Endodermal cell (in vitro differentiated cells): ENCODE data around the gene FARSB. TPM values are rescaled to one million over a fixed set of nuclear protein-coding genes. Genes with fewer than 3 reads are reported as not detected.

Source experiments
- DNase-seq: peaks from one replicate; pipeline ENCODE4 v3.0.0-alpha.2; 2017
- H3K27ac ChIP-seq: 2 replicates; pipeline ENCODE4 v1.5.1; 2013; ENCODE audit warnings: mild to moderate bottlenecking, low read depth, low read length, moderate library complexity
- H3K27me3 ChIP-seq: 2 replicates; pipeline ENCODE4 v1.6.1; 2013; ENCODE audit warnings: mild to moderate bottlenecking, low read length, moderate library complexity; ENCODE audit not compliant: insufficient read depth, control insufficient read depth, poor library complexity, severe bottlenecking
- H3K36me3 ChIP-seq: 2 replicates; pipeline ENCODE4 v1.7.0; 2013; ENCODE audit warnings: mild to moderate bottlenecking, low read length, moderate library complexity; ENCODE audit not compliant: control insufficient read depth, insufficient read depth
- H3K4me1 ChIP-seq: one replicate; pipeline ENCODE4 v1.7.0; 2013; ENCODE audit warnings: low read length; ENCODE audit not compliant: control insufficient read depth, insufficient read depth
- H3K4me3 ChIP-seq: 2 replicates; pipeline ENCODE4 v1.5.1; 2013; ENCODE audit warnings: mild to moderate bottlenecking, low read length, moderate library complexity
- H3K9ac ChIP-seq: 2 replicates; pipeline ENCODE4 v1.6.1; 2013; ENCODE audit warnings: mild to moderate bottlenecking, low read length, moderate library complexity; ENCODE audit not compliant: poor library complexity, severe bottlenecking; ENCODE audit errors: extremely low read depth
- H3K9me3 ChIP-seq: 2 replicates; pipeline ENCODE4 v1.6.1; 2013; ENCODE audit warnings: mild to moderate bottlenecking, low read length, moderate library complexity; ENCODE audit not compliant: control insufficient read depth
- H3K27ac Mint-ChIP-seq: 2 replicates; pipeline ENCODE4 v1.8.0; 2020; ENCODE audit warnings: mixed read lengths
- H3K27me3 Mint-ChIP-seq: 2 replicates; pipeline ENCODE4 v1.8.0; 2021; ENCODE audit warnings: mild to moderate bottlenecking, mixed read lengths; ENCODE audit not compliant: insufficient read depth
- H3K36me3 Mint-ChIP-seq: 2 replicates; pipeline ENCODE4 v1.8.0; 2020; ENCODE audit warnings: low read depth, mixed read lengths
- H3K4me1 Mint-ChIP-seq: 2 replicates; pipeline ENCODE4 v1.8.0; 2020; ENCODE audit warnings: mixed read lengths
- H3K4me3 Mint-ChIP-seq: 2 replicates; pipeline ENCODE4 v1.8.0; 2020; ENCODE audit warnings: mild to moderate bottlenecking, moderate library complexity, mixed read lengths
- H3K9me3 Mint-ChIP-seq: 2 replicates; pipeline ENCODE4 v1.8.0; 2020; ENCODE audit warnings: mild to moderate bottlenecking, mixed read lengths
- WGBS, 2 experiments: methylation state at CpG; one replicate each; pipeline versions ENCODE4 v1.1.5 to v1.1.7; 2013; ENCODE audit warnings: missing lambda C conversion rate in 2 of 2, mixed read lengths in 1 of 2; ENCODE audit not compliant: insufficient coverage in 1 of 2, insufficient read length in 1 of 2; 5-methylcytosine and 5-hydroxymethylcytosine counted together
- total RNA-seq, 2 donors: library from RNA; stranded (reverse); fragmentation: NEBNext Ultra II Directional in 1 of 2; extraction: Animal tissue kit (Norgen Biotek cat#: 25700) in 1 of 2; gene quantifications; 2 replicates in 1 of 2; 3 replicates in 1 of 2; pipeline ENCODE4 v1.2.1, GENCODE V29; 2021
- TF ChIP-seq, protein P1 (sequence below): fragments of 200-600 bp; sonication (generic); conservative IDR thresholded peaks from 2 replicates; pipeline ENCODE4 v1.5.0; 2021; ENCODE audit warnings: antibody characterized with exemption, mild to moderate bottlenecking

Gene FARSB
- total RNA-seq, 2 donors from 2014 or later = 15.9 to 18.3 TPM

- WGBS, 2 experiments = 88 to 97% methylated on average over 4 to 5 of the region's 5 CpGs
- DNase-seq = no peak
- Mint-ChIP-seq H3K27ac (no peak overlapping the region), H3K4me1 (no peaks in the 10 kb centered on the region), H3K36me3 (peaks cover 3% of the 10 kb centered on the region), H3K9me3 (no peaks in the 10 kb centered on the region), H3K27me3 (no peaks in the 10 kb centered on the region), H3K4me3 (no peak overlapping the region)
- Histone ChIP-seq H3K27me3 (no peaks in the 10 kb centered on the region), H3K27ac (no peak overlapping the region), H3K36me3 (peaks cover 14% of the 10 kb centered on the region), H3K9me3 (no peaks in the 10 kb centered on the region), H3K4me3 (no peak overlapping the region), H3K9ac (no peak overlapping the region), H3K4me1 (no peaks in the 10 kb centered on the region)
- TF ChIP-seq, protein P1, sequence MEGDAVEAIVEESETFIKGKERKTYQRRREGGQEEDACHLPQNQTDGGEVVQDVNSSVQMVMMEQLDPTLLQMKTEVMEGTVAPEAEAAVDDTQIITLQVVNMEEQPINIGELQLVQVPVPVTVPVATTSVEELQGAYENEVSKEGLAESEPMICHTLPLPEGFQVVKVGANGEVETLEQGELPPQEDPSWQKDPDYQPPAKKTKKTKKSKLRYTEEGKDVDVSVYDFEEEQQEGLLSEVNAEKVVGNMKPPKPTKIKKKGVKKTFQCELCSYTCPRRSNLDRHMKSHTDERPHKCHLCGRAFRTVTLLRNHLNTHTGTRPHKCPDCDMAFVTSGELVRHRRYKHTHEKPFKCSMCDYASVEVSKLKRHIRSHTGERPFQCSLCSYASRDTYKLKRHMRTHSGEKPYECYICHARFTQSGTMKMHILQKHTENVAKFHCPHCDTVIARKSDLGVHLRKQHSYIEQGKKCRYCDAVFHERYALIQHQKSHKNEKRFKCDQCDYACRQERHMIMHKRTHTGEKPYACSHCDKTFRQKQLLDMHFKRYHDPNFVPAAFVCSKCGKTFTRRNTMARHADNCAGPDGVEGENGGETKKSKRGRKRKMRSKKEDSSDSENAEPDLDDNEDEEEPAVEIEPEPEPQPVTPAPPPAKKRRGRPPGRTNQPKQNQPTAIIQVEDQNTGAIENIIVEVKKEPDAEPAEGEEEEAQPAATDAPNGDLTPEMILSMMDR = no peak
Measured at GRCh38 chr2:222604749-222605515, 51.0 kb downstream of the FARSB start.

- no peak overlapping the region for H3K27ac Mint-ChIP-seq
- TF ChIP-seq, protein P1 = no peak
- DNase-seq = no peak
- Histone ChIP-seq H3K27me3 (no peaks in the 10 kb centered on the region), H3K4me3 (no peak overlapping the region), H3K36me3 (peaks cover 29% of the 10 kb centered on the region), H3K4me1 (no peaks in the 10 kb centered on the region), H3K9me3 (no peaks in the 10 kb centered on the region), H3K9ac (no peak overlapping the region), H3K27ac (no peak overlapping the region)
- no peaks in the 10 kb centered on the region for H3K4me1 Mint-ChIP-seq
- H3K4me3 Mint-ChIP-seq = no peak overlapping the region
- WGBS, 2 experiments = no CpG with 5 or more reads among the region's 2 CpGs
- H3K9me3 Mint-ChIP-seq = no peaks in the 10 kb centered on the region
- peaks cover 3% of the 10 kb centered on the region for H3K36me3 Mint-ChIP-seq
- H3K27me3 Mint-ChIP-seq = no peaks in the 10 kb centered on the region
Measured at GRCh38 chr2:222603501-222603900, 52.4 kb downstream of the FARSB start.

DNA sequence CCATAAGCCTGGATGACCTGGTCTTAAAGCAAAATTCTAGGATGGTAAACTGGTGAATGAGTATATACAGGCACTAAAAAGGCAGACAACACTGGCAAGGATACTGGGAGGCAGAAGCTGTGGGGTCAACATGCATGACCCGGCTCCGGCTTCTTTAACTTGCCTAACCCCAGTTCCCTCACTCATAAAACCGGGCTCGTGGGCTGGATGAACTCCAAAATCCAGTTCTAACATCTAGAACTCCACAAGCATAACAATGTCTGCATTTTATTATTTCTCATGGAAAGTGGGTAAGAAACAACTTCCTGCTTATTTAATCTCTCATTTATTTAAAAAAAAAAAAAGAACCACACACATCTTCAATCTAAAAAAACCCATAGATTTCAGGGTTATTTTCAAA lies 57.3 kb downstream of the FARSB start:
- H3K4me1 Mint-ChIP-seq = no peaks in the 10 kb centered on the region
- WGBS, 2 experiments = 90% methylated on average over 4 of the region's 4 CpGs; no CpG with 5 or more reads in 1 of the 2 experiments
- Histone ChIP-seq H3K36me3 (peaks cover 41% of the 10 kb centered on the region), H3K27me3 (no peaks in the 10 kb centered on the region), H3K4me1 (no peaks in the 10 kb centered on the region), H3K4me3 (no peak overlapping the region), H3K9me3 (no peaks in the 10 kb centered on the region), H3K9ac (no peak overlapping the region), H3K27ac (no peak overlapping the region)
- peaks cover 6% of the 10 kb centered on the region for H3K36me3 Mint-ChIP-seq
- H3K9me3 Mint-ChIP-seq = no peaks in the 10 kb centered on the region
- TF ChIP-seq, protein P1 = no peak
- no peak overlapping the region for H3K4me3 Mint-ChIP-seq
- no peaks in the 10 kb centered on the region for H3K27me3 Mint-ChIP-seq
- DNase-seq = no peak
- no peak overlapping the region for H3K27ac Mint-ChIP-seq
